GM21367 (cell line): ENCODE results near the gene CSF3.

Source experiments
- ATAC-seq: cut with Tn5 transposase; IDR thresholded peaks from one replicate; pipeline ENCODE4 v1.9.1; 2021; ENCODE audit not compliant: unreplicated experiment

Gene CSF3

DNA sequence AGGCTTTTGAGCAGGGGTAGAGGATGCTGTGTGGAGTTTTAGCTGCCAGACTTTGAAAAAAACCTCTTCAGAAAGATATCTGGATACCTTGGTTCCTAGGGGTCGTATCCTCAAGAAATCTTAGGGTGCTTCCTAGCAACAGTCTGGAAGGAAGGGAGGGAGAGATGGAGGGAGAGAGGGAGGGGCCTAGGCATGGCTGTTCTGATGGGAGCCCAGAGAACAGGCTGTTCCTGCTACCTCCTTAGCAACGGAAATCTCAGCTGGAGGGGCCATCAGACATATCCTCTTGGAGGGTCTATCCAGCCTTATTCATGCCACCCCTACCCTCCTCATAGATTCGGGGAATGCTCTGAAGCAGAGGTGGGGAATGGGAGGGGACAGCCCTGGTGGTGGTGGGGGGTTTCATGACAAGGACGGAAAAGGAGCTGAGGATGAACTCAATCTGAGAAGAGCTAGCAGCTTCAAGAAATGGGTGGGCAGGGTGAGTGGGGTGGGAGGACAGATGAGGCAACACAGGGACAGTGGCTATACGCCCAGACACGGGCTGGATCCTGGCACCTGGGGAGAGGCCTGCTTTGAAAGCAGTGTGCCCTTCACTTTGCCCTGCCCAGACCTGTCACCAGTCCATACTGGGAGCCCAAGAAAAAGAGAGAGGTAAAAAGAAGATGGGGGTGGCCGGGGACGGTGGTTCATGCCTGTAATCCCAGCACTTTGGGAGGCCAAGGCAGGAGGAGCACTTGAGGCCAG, 44.7 kb downstream of the CSF3 start:
- no peak for ATAC-seq

DNA sequence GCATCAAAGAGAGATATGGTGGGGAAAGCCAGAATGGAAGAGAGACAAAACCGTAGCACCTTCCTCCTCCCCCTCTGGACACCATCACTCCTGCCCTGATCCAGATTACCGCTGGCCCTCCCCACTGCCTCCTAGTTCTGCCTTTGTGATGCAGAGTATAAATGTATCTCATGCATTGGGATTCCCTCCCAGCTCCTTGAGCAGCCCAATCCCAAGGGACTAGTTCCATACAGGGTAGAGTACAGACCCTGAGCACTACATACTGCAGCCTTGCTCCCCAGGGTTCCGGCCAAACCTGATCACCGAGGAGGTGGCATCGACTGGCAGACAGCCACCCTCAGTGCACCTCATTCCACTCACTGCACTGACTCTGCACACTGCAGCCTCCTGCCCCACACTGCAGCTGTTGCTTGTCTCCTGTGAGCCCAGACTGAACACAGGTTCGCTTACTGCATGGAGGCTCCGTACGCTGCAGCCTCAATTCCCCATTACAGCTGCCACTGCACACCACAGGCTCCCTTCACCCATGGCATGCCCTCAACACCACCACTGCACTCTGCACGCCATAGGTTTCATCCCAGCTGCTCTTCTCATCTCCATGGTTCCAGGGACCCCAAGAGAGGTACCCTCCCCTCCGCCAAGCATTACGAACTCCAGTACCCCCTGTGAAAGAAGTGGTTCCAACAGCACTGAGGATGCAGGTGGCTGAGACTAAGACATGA, 45.8 kb downstream of the CSF3 start:
- ATAC-seq: no peak

DNA sequence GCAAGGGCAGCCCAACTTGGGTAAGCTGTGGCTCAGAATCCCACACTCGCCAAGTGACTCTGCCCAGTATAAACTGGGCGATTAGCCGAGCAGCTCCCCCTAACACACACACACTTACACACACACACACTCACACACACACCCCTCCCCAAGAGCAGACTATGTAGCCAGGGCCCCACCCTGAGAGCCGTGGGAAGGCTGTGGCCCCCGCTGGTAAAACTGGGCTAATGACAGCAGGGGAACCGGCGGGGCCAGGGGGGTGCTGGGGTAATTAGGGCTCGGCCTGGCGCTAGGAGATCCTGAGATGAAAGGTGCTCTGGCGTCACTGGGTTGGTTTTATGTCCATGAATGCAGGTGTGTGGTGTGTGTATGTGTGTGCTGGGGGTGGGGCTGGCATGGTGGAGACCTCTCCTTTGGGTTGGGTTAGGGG, 46.4 kb downstream of the CSF3 start:
- ATAC-seq: no peak

DNA sequence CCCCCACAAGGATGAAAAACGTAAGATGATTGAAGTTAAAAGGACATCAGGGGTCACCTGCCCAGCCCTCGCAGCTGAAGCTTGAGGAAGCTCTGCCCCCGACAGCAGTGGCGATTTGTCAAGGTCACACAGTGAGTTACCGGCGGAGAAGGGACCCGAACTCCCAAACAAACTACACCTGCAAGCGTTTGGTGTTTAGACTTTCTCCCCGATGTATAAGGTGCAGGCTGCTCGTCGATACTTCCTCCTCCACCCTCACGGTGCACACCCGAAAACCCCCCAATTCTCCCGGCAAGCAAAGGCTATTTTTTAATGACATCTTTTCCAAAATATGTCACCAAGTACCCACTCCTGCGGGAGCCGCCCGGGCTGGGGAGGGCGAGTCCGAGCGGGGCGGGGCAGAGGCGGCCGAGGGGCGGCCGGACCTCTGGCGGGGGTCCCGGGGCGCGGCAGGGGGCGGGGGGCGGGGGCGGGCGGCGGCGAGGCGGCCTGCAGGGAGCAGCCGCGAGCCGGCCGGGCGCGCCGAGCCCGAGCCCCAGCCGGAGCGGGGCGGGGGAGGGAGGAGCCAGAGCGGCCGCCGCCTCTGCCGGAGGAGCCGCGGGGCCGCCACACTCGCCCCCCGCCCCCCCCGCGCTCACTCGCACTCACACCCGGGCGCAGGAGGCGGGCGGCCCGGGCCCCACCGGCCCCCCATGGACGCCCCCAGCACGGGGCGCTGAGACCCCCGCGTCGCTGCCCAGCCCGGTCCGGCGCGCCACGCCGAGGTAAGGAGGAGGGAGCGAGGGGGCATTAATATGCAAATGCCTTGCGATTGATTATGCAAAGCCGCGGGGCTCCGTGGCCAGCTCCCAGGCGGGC, 47.3 kb downstream of the CSF3 start, which contains the start of gene THRA:
Gene THRA, plus strand, starts transcription at position 637 of the 858 bp plus-strand sequence. CDS start 11,524 bp downstream, outside the sequence.
- ATAC-seq: peak; percentile 53

- peak; percentile 26 for ATAC-seq
Observed at GRCh38 chr17:40063187-40063771, 48.0 kb downstream of the CSF3 start.

GRCh38 chr17:40063901-40064531, 48.8 kb downstream of the CSF3 start:
- no peak for ATAC-seq

DNA sequence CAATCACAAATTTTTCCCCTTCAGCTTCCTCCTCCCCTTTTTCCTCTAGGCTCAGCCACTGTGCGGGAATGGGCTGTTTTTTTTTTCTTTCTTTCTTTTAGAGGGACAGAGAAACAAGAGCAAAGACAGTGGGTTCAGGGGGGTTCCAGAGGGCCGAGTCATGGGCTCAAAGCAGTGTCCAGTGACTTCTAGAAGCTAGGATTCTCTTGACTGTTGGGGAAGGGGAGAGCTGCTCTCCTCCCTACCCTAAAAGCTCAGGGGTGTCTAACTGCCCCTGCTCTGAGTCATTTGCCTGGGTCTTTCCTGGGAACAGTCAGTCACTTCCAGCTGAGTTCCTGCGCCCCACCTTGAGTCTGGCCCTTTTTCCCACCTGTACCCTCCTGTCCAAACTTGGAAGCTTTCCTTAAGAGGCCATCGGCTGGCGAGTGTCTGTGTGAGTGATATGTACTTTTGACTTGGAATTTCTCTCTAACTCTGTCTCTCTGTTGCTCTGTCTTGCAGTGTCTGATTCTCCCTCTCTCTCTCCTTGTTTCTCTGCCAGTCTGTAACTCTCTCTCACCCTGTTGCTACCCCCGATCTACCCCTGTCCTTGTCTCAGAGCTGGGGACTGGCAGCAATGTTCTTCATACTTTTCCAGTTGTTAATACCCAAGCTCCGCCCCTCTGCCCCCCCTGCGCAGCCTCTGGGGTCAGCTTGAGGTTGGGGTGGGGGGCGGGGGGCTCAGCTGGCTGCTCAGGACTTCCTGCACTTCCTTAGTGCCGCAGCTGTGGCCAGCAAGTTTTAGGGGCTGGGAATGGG, 49.9 kb downstream of the CSF3 start:
- ATAC-seq: no peak

DNA sequence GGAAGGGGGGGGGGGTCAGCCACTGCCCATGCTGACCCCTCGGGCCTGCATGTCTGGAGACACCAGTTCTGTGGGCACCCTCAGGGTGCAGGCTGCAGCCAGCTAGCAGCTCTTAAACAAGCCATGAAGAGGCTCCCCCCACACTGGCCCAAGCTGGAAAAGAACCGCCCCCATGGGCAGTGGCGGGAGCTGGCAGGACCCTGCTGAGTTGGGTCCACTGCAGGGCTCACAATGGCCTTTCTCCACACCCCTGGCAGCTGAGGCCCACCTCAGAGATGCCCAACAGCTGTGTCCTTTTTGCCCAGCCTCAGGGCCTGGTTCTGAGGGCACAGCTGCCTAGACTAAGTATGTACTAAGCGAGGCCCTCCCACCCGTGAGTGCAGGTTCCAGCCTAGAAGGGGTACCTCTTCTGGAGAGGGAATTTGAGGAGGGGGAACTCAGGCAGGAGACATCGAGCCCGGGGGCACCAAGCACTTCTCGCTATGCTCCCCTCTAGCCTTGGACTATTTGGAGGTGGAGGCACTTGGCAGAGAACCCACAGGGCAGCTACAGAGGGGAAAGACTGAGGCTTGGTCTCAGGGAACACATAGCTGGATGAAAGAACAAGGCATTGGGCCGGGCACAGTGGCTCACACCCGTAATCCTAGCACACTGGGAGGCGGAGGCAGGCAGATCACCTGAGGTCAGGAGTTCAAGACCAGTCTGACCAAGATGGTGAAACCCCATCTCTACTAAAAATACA, 50.7 kb downstream of the CSF3 start:
- ATAC-seq: no peak
